GM21825 (cell line): ENCODE results near the gene C16orf92.
"Not testable (repeated sequence)": the region's sequence is repeated elsewhere in the genome, so short reads cannot be mapped to it uniquely, and the experiment has no call there.

Experiments used
- ATAC-seq: cut with Tn5 transposase; IDR thresholded peaks from one replicate; pipeline ENCODE4 v1.9.1; 2021; ENCODE audit warnings: mild to moderate bottlenecking, moderate library complexity; ENCODE audit not compliant: unreplicated experiment

C16orf92 gene

DNA sequence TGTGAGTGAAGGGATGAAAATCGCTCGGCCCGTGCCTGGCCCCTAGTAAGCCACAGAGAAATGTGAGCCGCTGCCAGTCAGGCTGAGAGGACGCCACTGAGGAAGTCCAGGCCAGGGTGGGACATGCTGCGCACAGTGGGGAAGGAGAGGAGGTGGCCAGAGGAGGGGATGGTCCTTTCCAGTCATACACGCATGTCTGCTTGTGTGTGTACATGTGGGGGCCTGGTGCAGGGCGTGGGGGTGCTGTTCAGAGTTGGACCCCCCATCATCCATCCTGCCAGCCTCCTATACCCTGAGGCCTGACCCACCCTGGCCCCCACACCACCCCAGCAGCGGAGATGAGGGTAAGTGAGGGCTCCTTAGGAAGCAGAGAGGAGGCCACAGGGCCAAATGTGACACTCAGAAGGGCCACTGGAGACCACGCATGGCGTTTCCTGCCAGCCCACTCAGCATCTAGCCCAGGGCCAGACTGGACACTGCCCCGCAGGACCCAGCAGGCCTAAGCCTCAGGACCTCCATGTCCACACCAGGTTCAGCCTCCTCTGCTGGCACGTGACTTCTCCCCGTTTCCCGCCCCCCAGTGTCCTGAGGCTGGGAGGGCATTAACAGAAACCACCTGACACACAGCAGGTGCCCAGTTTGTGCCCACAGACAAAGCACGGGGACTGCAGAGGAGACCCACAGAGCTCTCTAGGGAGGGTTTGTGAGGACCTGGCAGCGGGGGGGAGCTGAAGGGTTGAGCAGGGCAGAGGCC, 19.2 kb upstream of the C16orf92 start:
- no peak for ATAC-seq

- ATAC-seq: no peak
These were observed 18.6 kb upstream of the C16orf92 start for GRCh38 chr16:30004424-30004776.

DNA sequence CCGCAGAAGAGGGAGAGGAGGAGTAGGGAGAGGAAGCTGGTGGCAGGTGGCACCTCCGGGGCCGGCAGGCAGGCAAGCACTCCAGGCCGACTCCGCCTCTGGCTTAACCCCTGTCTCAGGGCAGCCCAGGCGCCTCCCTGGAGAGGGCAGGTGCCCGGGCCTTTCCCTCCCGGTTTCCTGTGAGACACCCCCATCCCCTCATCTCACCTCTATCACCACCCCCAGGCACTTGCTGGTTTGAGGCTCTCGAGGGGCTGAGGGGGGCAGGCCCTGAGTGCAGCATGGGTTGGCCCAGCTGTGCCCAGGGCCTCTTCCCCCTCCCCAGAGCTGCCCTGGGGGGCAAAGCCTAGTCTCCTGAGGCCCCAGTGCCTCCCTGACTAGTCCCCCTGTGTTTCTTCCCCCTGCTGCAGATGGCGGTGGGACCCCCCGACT, 18.2 kb upstream of the C16orf92 start:
- no peak for ATAC-seq

DNA sequence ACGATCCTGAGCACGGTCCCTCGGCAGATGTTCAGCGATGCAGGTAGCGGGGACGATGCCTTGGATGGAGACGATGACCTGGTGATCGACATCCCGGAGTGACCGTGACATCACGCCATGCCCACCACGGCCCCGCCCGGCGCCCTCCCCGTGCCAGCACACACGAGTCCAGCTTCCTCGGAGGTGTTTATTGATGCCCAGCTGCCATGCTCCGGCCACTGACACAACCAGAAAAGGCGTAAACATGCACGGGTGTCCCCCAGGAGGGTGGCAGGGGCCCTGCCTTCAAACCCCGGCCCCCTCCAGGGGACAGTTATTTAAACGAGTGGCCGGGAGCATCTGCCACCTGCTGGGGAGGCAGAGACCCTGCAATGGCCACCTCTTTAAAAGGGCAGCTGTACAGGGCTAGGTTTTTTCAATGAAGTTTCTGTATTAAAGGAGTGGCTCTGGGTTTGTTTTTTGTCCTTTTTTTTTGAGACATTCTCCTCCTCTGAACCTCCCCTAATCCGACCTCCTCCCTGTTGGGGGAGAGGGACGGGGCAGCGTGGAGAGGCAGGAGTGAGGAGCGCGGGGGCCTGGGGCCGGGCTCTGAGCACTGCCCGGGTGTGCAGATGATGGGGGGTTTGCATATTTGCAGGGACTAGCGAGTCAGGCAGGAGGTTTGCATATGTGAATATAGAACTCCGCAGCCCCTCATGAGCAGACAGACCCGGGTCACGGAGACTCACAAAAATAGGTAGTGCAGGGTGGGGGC, 17.5 kb upstream of the C16orf92 start:
- no peak for ATAC-seq

DNA sequence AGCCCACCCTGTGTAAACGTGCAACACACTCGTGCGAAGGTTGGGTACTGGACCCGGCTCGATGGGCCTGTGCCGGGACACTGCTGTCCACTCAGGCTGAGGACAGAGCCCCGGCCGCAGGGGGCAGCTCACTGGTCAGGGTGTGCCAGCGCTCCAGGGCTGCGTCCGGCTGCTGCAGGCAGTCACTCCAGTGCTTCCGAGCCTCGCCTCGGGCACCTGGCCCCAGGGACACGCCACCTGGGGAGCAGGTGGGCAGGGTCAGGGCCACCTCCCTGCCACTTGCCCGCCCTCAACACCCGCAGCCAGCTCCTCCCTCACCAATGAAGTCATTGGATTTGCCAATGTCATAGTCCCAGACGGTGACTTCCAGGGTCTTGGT, 16.9 kb upstream of the C16orf92 start:
- no peak for ATAC-seq

DNA sequence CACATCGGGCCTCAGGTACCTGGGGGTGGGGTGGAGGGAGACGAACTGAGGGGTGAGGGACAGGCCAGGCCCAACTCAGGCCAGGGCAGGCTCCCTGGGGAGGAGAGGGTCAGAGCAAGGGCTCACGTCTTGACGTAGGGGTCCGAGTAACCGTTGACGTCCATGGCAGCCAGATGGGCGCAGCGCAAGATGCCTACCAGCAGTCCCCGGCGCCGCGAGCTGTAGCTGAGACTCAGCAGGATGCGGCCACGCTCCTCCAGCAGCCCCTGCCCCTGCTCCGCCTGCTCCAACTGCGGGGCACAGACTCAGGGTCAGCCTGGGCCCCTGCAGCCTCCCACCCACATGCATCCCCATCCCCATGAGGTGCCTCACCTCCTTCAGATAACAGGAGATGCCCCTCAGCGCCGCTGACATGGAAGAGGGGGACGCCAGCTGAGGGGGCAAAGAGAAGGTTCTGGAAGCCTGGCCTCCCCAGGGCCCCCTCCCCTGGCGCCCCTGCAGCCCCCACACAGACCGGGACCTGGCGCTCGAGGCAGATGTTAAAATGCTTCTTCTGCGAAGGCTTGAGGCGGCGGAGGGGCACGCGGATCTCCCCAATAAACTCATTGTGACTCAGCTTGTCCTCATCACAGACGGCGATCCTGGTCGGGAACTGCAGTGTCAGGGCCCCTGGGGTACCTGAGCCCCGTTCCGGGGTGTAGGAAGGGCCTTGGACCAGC, 16.2 kb upstream of the C16orf92 start:
- ATAC-seq: no peak

GRCh38 chr16:30007378-30007895, 15.6 kb upstream of the C16orf92 start:
- no peak for ATAC-seq

- no peak for ATAC-seq
These were observed 13.7 kb upstream of the C16orf92 start for GRCh38 chr16:30009085-30009862.

DNA sequence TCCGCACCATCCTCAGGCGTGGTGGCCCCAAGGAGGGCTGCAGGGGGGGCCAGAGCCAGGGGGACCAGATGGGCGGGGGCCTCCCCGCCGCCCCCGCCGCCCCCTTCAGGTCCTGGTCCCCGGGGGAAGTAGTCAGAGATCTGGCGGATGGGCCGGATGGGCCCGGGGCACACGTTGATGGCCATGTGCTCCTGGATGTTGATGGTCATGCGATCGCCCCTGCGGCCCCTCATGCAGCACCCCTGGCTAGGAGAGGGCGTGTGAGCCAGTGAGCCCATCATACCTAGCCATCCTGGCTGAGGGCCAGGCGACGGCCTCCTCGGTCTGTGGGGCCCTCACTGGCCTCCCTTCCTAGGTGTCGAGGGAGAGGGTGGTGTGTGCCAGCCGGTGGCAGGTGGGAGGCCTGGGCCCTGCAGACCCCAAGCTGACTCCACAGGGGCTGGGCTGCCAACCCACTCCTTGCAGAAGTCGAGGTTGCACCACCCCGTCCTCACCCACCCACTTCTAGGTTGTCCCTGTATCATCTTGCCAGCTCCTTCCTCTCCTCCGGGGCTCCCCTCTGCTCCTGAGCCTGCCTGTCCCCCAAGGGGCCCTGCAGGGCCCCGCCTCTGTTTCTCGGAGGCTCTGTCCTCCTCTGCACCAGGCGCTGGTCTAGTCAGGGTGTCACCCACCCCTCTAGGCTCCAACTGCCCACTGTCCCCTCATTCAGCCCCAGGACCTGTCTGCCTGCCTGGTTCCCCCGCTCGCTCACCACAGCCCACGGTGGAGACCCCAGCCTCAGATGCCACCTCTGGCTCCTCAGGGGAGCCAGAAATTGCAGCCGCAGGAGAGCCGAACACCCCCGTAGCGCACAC, 12.8 kb upstream of the C16orf92 start:
- no peak for ATAC-seq

GRCh38 chr16:30010844-30011713, 11.9 kb upstream of the C16orf92 start, which contains the start of gene DOC2A:
TSS of gene DOC2A (minus strand) at chr16:30011027. CDS start at chr16:30010222, 805 bp downstream.
- ATAC-seq: no peak

DNA sequence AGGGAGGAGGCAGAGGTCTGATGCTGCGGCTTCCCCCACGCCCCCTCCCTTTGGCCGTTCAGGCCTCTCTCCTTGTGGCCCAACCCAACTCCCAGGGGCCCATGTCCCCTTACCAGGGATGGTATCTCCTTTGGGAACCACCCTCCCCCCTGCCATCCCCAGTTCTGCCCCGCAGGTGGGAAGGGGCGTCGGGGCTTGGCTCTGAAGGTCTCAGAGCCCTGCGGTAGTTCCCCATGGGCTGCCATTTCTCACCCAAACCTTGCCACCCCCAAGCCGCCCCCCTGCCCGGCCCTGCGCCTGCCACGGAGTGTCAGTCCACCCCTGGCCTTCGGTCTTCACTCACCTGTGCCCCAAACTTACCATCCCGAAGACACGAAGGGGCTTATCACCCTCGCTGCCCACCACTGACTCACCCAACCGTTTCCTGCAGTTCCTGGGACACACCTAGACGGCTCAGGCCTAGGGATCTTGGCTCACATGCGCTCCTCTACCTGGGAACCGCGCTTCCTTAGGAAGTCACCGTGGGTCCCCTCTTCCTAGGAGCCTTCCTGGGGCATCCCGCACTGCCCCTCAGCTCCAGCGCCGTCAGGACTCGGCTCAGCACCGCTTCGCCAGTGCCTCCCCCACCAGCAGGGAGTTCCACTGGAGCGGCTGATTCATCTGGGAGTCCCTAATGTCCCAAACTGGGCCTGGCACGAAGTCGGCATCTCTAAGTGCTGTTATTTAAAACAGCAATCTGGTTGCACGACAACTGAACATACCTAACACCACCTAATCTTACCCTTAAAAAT, 11.1 kb upstream of the C16orf92 start:
- no peak for ATAC-seq

GRCh38 chr16:30012598-30012997, 10.4 kb upstream of the C16orf92 start:
- ATAC-seq: not testable (repeated sequence)

DNA sequence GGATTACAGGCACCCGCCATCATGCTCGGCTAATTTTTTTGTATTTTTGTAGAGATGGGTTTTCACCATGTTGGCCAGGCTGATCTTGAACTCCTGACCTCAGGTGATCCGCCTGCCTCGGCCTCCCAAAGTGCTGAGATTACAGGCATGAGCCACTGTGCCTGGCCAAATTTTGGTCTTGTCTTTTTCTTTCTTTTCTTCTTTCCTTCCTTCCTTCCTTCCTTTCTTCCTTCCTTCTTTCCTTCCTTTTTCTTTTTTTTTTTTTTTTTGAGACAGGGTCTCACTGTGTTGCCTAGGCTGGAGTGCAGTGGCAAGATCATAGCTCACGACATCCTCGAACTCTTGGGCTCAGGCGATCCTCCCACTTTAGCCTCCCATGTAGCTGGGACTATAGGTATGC, 7.5 kb upstream of the C16orf92 start:
- ATAC-seq: not testable (repeated sequence)

- no peak for ATAC-seq
These were observed 6.3 kb upstream of the C16orf92 start for GRCh38 chr16:30016555-30017276.

GRCh38 chr16:30017277-30017656, 5.7 kb upstream of the C16orf92 start:
- ATAC-seq: no peak

DNA sequence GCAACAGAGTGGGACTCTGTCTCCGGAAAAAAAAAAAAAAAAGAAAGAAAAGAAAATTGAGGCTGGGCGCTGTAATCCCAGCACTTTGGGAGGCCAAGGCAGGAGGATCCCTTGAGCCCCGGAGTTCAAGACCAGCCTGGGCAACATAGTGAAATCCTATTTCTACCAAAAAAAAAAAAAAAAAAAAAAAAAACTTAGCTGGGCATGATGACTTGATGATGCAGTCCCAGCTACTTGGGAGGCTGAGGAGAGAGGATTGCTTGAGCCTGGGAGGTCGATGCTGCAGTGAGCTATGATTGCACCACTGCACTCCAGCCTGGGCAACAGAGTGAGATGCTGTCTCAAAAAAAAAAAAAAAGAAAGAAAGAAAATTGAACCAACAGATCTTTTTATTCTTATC, 5.1 kb upstream of the C16orf92 start:
- ATAC-seq: not testable (repeated sequence)

DNA sequence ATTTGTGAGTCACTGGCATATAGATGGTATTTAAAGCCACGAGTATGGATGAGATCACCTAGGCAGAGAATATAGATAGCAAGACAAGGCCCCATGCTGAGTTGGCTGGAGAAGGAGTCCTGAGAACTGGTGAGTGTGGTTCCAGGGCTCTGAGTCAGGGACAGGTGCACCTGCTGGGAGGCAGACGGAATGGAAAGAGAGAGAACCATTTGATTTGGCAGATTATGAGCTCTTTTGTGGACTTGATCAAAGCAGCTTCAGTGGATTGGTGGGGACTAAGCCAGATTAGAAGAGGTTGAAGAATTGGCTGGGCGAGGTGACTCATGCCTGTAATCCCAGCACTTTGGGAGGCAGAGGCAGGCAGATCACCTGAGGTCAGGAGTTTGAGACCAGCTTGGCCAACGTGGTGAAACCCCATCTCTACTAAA, 4.3 kb upstream of the C16orf92 start:
- ATAC-seq: no peak
